KMS-11 (cell line): Measurements from ENCODE around the gene VIT.
"Not testable (repeated sequence)": the region's sequence is repeated elsewhere in the genome, so short reads cannot be mapped to it uniquely, and the experiment has no call there.

ENCODE experiments used
- H2AFZ ChIP-seq: fragments of 200-600 bp; sonication (generic); 2 replicates; pipeline ENCODE4 v1.6.1; 2016; ENCODE audit warnings: antibody characterized with exemption, mixed run types, low read depth
- H3K27ac ChIP-seq: fragments of 200-600 bp; sonication (generic); 2 replicates; pipeline ENCODE4 v1.6.1; 2016; ENCODE audit warnings: mild to moderate bottlenecking, mixed run types
- H3K27me3 ChIP-seq: fragments of 200-600 bp; sonication (generic); 2 replicates; pipeline ENCODE4 v1.6.1; 2017; ENCODE audit warnings: mild to moderate bottlenecking, low read depth, mixed run types, moderate library complexity; ENCODE audit not compliant: insufficient read depth
- H3K36me3 ChIP-seq: fragments of 200-600 bp; sonication (generic); 2 replicates; pipeline ENCODE4 v1.6.1; 2017; ENCODE audit warnings: mild to moderate bottlenecking, mixed run types; ENCODE audit not compliant: insufficient read depth
- H3K4me1 ChIP-seq: fragments of 200-600 bp; sonication (generic); 2 replicates; pipeline ENCODE4 v1.6.1; 2016; ENCODE audit warnings: mild to moderate bottlenecking, low read depth, mixed run types; ENCODE audit not compliant: poor library complexity, severe bottlenecking
- H3K4me2 ChIP-seq: fragments of 200-600 bp; sonication (generic); 2 replicates; pipeline ENCODE4 v1.7.0; 2016; ENCODE audit warnings: mild to moderate bottlenecking, mixed run types
- H3K4me3 ChIP-seq: fragments of 200-600 bp; sonication (generic); IDR thresholded peaks from 2 replicates; pipeline ENCODE4 v1.6.1; 2017; ENCODE audit warnings: low read depth, low read length, mixed read lengths; ENCODE audit not compliant: insufficient read depth
- H3K79me2 ChIP-seq: fragments of 200-600 bp; sonication (generic); 2 replicates; pipeline ENCODE4 v1.6.1; 2016; ENCODE audit warnings: low read depth, mixed run types; ENCODE audit not compliant: insufficient read depth
- H3K9ac ChIP-seq: fragments of 200-600 bp; sonication (generic); 2 replicates; pipeline ENCODE4 v1.6.1; 2016; ENCODE audit warnings: mild to moderate bottlenecking, mixed run types
- H4K20me1 ChIP-seq: fragments of 200-600 bp; sonication (generic); 2 replicates; pipeline ENCODE4 v1.6.1; 2016; ENCODE audit warnings: mild to moderate bottlenecking, mixed run types; ENCODE audit not compliant: insufficient read depth
- CTCF ChIP-seq: fragments of 200-600 bp; sonication (generic); conservative IDR thresholded peaks from 2 replicates; pipeline ENCODE4 v1.6.1; 2017; ENCODE audit warnings: low read depth, mild to moderate bottlenecking, antibody characterized with exemption, low read length, moderate library complexity, mixed read lengths

VIT gene

GRCh38 chr2:36683002-36683401, 13.5 kb upstream of the VIT start:
- Histone ChIP-seq H2AFZ (no peak overlapping the region), H3K79me2 (no peaks in the 10 kb centered on the region), H3K36me3 (no peaks in the 10 kb centered on the region), H3K4me2 (no peak overlapping the region), H3K9ac (no peak overlapping the region), H3K27me3 (no peaks in the 10 kb centered on the region), H3K27ac (no peak overlapping the region), H4K20me1 (no peaks in the 10 kb centered on the region), H3K4me3 (no peak overlapping the region), H3K4me1 (peaks cover under 1% of the 10 kb centered on the region)
- TF ChIP-seq CTCF = no peak

DNA sequence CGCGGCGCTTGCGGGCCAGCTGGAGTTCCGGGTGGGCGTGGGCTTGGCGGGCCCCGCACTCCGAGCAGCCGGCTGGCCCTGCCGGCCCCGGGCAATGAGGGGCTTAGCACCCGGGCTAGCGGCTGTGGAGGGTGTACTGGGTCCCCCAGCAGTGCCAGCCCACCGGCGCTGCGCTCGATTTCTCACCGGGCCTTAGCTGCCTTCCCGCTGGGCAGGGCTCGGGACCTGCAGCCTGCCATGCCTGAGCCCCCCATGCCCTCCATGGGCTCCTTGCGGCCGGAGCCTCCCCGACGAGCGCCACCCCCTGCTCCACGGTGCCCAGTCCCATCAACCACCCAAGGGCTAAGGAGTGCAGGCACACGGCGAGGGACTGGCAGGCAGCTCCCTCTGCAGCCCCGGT, 8.2 kb upstream of the VIT start:
- not testable (repeated sequence) for H2AFZ ChIP-seq, H3K4me2 ChIP-seq, H3K27me3 ChIP-seq, H3K27ac ChIP-seq, H3K36me3 ChIP-seq, H3K79me2 ChIP-seq, H3K9ac ChIP-seq, H4K20me1 ChIP-seq, H3K4me1 ChIP-seq, H3K4me3 ChIP-seq

- not testable (repeated sequence) for H4K20me1 ChIP-seq, H3K27ac ChIP-seq, H3K4me2 ChIP-seq, H2AFZ ChIP-seq, H3K9ac ChIP-seq, H3K27me3 ChIP-seq, H3K79me2 ChIP-seq, H3K4me3 ChIP-seq, H3K4me1 ChIP-seq, H3K36me3 ChIP-seq
Measured at GRCh38 chr2:36689013-36689412, 7.5 kb upstream of the VIT start.

DNA sequence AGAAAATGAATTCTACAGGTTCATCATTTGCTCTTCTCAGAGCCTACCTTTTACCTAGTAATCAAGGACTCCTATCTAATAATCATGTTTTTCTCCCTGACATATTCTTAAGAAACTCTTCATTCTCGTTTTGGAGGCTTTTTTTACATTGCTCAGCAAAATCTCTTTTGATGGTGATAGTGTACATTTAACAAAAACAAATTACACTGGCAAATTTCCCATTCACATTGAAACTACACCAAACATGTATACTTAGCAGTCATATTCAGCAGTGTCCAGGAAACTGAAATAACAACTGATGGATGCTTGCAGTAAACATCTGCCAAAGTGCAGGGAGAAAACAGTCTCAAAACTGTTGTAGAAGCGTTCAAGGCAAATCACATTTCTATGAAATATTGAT, 4.4 kb upstream of the VIT start:
- H3K27ac ChIP-seq = no peak overlapping the region
- no peak overlapping the region for H3K4me2 ChIP-seq
- H3K79me2 ChIP-seq = no peaks in the 10 kb centered on the region
- no peaks in the 10 kb centered on the region for H4K20me1 ChIP-seq
- no peaks in the 10 kb centered on the region for H3K27me3 ChIP-seq
- no peaks in the 10 kb centered on the region for H3K36me3 ChIP-seq
- H3K9ac ChIP-seq = no peak overlapping the region
- TF ChIP-seq CTCF = no peak
- H3K4me3 ChIP-seq = no peak overlapping the region
- peaks cover 10% of the 10 kb centered on the region for H3K4me1 ChIP-seq
- H2AFZ ChIP-seq = no peak overlapping the region

GRCh38 chr2:36693825-36694224, 2.7 kb upstream of the VIT start:
- H3K27me3 ChIP-seq = no peaks in the 10 kb centered on the region
- no peak for TF ChIP-seq CTCF
- no peaks in the 10 kb centered on the region for H4K20me1 ChIP-seq
- peaks cover 17% of the 10 kb centered on the region for H3K4me1 ChIP-seq
- H3K79me2 ChIP-seq = no peaks in the 10 kb centered on the region
- no peaks in the 10 kb centered on the region for H3K36me3 ChIP-seq
- H3K9ac ChIP-seq = no peak overlapping the region
- H3K27ac ChIP-seq = no peak overlapping the region
- no peak overlapping the region for H3K4me3 ChIP-seq
- H3K4me2 ChIP-seq = no peak overlapping the region
- no peak overlapping the region for H2AFZ ChIP-seq
